Esophagus mucosa (tissue), 1 donor: Measurements from ENCODE around the gene MED28. TPM values are rescaled to one million over a fixed set of nuclear protein-coding genes. Genes with fewer than 3 reads are reported as not detected.
"Not testable (repeated sequence)": the region's sequence is repeated elsewhere in the genome, so short reads cannot be mapped to it uniquely, and the experiment has no call there.

ENCODE experiments used
- ATAC-seq: fragments of 200-7000 bp; cut with Tn5 transposase; one replicate; pipeline ENCODE4 v1.9.1; 2020
- total RNA-seq: library from RNA; stranded (reverse); gene quantifications from one replicate; pipeline ENCODE4 v1.2.4, GENCODE V29; 2023
- donor health status: DM: yes; HTN: yes; CAD: no.

MED28 gene, protein sequence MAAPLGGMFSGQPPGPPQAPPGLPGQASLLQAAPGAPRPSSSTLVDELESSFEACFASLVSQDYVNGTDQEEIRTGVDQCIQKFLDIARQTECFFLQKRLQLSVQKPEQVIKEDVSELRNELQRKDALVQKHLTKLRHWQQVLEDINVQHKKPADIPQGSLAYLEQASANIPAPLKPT
- total RNA-seq, result 34.4 TPM

DNA sequence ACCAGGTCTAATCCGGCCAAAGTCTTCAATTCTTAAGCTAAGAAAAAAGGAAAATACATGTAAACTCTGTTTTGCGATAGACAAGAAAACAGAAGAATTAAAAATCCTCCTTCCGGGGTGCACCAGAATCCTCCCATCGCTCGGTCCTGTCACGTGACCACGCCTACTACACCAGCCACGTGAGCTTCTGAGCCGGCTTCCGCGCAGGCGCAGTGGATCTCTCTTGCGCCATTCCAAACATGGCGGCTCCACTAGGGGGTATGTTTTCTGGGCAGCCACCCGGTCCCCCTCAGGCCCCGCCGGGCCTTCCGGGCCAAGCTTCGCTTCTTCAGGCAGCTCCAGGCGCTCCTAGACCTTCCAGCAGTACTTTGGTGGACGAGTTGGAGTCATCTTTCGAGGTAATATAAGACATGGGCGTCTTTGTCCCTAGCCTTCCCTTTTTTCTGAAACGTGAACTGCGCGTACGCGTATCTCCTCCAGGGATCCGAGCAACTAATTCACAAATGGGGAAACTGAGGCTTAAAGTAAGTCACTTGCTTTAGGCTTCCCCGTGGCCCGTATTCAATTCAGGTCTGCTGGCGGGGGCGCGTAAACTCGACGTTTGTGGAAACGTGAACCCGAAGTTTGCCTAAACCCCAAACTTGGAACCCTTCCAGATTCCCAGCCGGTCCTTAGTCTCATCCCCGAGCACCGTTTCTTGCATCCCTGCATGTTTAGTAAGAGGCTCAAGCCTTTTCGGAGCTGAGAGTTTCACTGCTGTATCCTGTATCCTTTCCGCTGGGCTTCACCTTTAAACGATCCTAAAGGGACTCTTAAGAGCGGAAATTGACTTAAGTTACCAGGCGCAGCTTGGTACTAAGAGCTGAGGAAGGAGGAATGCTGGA, at the start of gene MED28:
Gene MED28 (plus strand): TSS at position 226 of the 884 bp plus-strand sequence. CDS start 14 bp downstream, at position 240.
- ATAC-seq, result peak; percentile 94

GRCh38 chr4:17565846-17566245, 48.6 kb upstream of the MED28 start:
- no peak for ATAC-seq

DNA sequence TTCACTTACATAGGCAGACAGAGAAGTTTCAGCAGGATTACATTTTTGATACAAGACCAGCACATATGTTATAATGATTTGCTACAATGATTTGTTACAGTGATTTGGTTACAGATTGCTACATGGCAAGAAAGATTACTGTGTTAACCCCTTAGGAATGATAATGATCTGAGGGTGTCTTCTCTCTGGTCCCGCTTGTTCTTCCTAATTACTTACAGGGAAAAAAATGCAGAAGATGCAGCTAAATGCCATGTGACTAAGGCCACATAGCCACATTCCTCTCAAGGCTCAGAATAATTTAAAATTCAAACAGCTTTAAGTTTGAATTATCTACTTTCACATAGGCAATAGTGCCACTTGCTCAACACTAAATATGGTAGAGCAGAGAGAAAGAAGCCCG, 47.2 kb upstream of the MED28 start:
- ATAC-seq, result no peak

- ATAC-seq, result no peak
These were observed 40.2 kb upstream of the MED28 start for GRCh38 chr4:17574206-17574605.

DNA sequence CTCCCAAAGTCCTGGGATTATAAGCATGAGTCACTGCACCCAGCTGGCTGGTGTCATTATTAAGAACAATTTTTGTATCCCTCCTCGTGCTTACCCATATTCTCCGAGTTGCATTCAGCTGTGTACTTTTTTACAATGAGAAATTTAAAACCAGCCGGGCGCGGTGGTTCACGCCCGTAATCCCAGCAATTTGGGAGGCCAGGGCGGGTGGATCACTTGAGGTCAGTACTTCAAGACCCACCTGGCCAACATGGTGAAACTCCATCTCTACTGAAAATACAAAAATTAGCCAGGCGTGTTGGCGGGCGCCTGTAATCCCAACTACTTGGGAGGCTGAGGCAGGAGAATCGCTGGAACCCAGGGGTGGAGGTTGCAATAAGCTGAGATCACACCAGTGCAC, 39.3 kb upstream of the MED28 start:
- not testable (repeated sequence) for ATAC-seq

DNA sequence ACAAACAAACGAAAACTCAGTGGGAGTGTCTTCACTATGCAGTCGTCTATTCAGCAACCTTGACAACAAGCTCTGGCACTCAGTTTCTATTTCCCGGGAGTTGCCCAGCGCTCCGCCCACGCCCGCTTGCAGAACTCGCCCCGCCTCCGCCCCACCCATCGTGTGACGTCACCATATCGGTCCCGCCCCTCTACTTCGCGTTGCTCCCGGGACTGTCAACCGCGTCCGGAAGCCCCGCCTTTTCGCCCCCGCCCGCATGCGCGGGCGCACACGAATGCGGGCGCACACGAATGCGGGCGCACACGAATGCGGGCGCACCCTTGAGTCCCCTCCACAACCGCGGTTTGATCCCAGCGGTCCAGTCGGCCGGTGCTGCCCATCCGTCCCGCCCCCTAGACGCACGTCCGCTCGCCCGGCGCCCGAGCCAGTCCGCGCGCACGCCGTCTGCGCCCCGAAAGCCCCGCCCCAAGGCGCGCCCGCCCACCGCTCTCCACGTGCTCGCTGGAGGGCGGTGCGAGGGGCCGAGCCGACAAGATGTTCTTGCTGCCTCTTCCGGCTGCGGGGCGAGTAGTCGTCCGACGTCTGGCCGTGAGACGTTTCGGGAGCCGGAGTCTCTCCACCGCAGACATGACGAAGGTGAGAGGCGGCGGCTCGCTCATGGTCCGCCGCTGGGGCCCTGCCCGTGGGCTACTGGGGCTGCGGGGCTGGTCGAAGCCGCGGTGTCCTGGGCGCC, 37.3 kb upstream of the MED28 start, which contains the start of gene LAP3:
Gene LAP3 (plus strand): TSS at position 267 of the 733 bp plus-strand sequence. CDS start 268 bp downstream, at position 535.
- ATAC-seq, result peak; percentile 99

DNA sequence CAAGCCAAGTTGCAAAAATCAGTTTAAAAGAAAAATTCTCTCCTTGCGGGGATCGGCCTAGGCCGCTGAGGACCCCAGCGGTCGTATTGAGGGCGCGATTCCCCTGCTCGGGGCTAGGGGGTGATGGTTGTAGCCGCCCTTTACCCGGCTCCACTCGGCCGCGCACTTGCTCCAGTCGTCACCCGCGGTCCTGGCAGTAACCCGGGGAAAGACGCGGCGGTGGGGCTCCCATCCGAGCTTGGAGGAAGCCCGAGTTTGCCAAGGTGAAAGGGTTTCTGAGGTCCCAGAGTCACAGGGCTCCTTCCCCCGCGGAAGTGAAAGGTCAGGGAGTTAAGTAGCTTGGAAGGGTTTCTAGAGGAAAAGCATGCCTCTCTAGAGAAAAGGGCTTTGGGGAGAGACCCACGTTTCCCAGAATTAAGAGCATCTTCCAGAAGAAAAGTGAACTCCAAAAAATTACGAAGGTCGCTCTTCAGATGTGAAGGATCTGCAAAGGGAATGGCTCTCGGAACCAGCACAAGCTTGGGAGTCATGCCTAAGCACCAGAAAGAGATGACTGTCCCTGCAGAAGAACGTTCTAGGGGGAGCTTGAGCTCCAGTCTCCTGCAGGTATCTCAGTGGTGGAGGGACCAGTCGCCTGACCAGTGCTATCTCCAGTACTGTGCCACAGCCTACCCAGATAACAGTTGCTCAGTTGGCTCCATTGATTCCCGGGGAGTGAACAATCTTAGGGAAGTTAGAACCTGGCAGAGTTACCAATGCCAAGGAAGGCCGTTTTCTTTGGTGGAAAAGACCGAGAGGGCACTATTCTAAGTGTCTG, 36.6 kb upstream of the MED28 start:
- peak; percentile 8 for ATAC-seq

DNA sequence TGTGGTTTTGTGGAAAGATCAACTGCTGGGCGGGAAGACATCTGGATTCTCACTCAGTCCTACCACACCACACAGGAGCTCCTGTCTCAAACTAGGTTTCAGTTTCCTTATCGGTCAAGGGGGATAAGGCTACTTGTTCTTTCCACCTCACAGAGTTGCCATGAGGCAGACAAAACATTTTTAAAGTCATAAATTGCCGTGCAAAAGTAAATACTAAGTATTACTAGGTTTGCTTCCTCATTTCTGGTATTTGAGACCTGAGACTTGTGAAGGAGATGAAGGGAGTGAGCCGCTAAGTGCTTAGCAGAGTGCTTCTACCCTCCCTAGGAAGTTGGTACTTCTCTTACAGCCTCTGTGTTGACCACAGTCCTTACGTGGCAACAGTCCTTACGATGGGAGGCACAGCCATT, 36.0 kb upstream of the MED28 start:
- ATAC-seq, result no peak

DNA sequence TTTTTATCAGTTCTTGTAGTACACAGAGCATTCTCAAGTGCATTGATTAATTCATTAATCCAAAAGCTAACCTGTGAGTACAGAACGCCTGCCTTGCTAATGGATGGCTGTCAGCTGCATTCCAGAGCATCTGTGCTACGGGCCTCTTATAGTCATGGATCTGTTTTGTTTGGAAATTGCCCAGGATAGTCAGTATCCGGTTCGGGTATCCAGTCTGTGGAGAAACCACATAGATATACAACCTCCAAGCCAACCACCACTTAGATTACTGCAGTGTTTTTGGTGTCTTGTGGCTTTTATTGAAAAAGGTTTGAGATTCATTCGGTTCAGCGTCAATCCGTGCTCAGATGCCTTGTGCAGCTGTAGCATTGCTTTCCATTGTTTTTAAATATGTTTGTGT, 33.5 kb upstream of the MED28 start:
- no peak for ATAC-seq

DNA sequence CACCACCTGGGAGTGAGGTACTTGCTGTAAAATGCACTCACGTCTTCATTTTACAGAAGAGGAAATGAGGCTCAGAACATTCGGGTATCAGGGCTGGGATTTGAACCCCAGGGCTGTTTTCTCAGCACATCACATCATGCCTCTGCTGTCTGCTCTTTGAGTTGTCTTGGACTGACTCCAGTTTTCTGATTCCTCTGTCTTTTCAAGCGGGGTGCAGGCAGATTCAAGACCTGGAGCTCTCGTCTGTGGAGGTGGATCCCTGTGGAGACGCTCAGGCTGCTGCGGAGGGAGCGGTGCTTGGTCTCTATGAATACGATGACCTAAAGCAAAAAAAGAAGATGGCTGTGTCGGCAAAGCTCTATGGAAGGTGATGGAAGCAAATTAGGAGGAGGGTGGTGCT, 31.2 kb upstream of the MED28 start:
- ATAC-seq, result no peak

GRCh38 chr4:17583941-17584340, 30.5 kb upstream of the MED28 start:
- ATAC-seq, result no peak

DNA sequence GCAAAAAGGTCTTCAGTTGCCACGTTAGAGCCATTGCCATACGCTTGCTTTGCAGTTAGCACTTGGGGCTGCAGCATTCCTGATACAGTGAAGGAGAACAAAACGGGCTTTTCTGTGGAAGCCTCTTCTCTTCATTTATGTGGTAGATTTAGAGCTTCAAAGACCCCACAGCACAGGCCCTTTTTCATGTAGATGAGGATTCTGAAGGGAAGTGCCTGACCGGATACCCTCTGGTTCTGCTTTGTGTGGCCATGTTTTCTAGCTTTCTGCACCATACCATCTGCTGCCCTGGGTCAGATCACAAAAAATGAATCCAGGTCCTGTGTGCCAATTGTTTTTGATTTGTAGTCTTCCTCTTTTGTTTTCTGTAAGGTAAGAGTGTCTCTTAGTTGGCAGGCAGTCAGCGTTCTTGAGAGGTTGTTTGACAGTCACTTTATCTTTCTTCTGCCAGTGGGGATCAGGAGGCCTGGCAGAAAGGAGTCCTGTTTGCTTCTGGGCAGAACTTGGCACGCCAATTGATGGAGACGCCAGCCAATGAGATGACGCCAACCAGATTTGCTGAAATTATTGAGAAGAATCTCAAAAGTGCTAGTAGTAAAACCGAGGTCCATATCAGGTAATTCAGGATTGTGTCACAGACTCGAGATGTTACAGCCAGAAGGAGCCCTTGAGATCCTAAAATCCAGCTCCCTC, 29.8 kb upstream of the MED28 start:
- no peak for ATAC-seq

DNA sequence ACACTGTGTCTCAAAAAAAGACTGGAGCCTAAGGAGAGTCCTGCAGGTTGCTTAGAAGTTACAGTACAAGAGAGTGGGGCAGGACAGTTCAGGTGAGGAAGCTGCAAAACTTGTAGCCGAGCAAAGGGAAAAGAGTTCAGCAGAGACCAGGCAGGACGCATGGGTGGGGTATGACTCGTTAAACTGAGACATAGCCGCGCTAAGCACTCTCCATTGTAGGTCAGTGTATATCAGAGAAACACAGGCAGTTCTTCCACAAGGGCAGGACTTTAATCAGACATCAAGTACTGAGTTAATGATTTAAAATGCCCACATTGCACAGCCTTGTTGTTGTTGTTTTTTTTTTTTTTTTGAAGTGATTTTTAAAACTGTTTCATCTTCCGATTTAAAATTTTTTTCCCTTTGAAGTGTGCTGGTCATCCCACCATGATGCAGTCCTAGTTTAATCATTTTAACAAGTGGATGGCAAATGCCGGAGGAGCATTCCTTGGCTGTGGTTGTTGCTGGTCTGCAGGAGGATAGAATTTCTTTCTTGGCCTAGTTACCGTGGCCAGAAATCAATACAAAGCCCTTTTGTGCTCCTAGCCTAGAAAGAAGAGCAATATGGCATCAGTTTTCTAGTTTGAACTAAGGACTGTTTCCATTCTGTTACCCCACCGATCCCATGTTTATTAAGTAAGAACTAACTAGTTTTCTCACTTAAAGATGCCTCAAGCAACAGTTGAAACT, 27.2 kb upstream of the MED28 start:
- no peak for ATAC-seq

- ATAC-seq, result no peak
These were observed 25.1 kb upstream of the MED28 start for GRCh38 chr4:17589355-17589754.

DNA sequence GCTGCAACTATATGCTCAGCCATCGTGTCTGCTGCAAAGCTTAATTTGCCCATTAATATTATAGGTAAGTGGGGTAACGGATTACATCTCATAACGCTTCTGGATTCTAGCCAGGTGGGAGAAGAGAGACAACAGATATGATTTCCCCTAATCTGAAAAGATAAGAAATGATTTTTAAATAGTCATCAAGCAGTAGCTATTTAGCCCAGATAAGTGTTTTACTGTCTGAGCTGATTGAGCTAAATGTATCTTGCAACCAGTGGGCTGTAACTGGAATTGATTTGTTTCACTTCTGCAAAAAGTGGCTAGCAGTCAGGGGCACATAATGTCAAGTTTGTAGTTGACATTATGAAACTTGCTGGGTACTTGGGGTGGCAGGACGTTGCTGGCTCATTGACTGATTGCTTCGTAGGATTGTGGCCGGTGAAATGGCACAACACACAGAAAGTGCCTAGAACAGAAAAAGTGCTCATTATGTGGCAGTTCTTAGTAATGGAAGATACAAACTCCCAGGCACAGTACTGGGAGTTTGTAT, 18.9 kb upstream of the MED28 start:
- ATAC-seq, result no peak

- ATAC-seq, result peak; percentile 76
These were observed 16.9 kb upstream of the MED28 start for GRCh38 chr4:17597517-17597916.

DNA sequence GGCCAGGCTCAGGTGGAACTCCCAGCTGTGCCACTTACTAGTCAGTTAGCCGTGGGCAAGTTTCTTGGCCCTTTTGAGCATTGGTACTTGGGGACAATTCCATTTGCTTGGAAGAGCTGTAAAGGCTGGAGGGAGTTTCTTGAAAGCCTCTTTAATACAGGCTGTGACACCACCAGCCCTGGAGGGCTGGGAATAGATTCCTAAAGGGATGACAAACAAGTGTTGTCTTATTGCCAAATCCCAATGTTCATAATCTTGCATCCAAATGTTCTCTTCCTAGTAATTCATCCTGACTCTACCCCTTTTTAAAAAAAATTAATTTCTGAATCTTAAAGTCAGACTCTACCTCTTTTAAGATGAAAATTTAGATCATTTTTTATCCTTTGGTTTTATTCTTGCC, 14.6 kb upstream of the MED28 start:
- no peak for ATAC-seq

- ATAC-seq, result no peak
These were observed 9.2 kb upstream of the MED28 start for GRCh38 chr4:17605236-17605635.

DNA sequence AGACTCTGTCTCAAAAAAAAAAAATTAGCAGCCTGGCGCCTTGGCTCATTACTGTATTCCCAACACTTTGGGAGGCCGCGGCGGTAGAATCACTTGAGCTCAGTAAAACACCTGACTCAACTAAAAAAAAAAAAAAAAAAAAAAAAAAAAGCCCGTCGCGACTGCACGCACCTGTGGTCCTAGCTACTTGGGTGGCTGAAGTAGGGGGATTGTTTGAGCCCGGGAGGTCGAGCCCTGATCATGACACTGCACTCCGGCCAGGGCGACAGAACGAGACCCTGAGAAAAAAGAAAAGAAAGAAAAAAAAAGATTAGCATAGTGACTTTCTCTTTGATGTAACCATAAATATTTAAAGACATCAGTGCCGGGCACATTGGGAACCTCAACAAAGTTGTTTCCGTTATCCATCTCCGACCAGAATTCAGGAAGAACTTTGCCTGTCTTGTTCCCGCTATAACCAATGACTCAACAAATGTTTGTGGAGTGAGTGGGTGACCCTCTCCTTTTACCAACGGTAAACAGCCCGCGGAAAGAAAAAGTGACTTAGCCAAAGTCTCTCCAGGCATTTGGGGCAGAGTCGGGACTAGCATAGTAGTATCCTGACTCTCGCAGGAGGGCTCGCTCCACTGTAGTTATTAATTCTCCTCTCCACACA, 553 bp upstream of the MED28 start:
- ATAC-seq, result peak; percentile 24

DNA sequence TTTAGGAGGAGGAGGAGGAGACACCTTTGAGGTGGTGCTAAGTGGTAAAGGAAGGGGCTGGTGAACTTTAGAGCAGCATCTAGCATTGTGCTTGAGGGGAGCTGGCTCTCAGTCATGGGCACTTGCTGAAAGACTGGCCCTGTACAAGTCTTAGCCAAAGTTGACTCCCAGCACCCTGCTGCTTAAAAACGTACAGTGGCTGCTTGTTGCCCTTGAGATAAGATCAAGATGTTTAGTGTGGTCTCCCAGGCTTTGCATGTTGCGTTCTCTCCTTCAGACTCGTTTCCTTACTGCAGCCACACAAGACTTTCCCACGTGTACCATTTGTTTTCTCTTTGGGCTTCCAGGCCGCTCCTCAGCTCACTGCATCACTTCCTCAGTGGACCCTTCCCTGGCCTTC, 1.8 kb downstream of the MED28 start:
- no peak for ATAC-seq
